Neutrophil (primary cell): Measurements from ENCODE around the gene UBE2Q2.

Source experiments
- H3K27ac ChIP-seq: fragments of 200-600 bp; sonication (generic); 2 replicates; pipeline ENCODE4 v1.5.1; 2016; ENCODE audit warnings: mild to moderate bottlenecking, moderate library complexity
- H3K27me3 ChIP-seq: fragments of 200-600 bp; sonication (generic); 2 replicates; pipeline ENCODE4 v1.6.0; 2016; ENCODE audit warnings: mild to moderate bottlenecking
- H3K36me3 ChIP-seq: fragments of 200-600 bp; sonication (generic); 2 replicates; pipeline ENCODE4 v1.5.1; 2017
- H3K4me1 ChIP-seq, 2 experiments: fragments of 200-600 bp in 1 of 2; sonication (generic) in 1 of 2; 1 replicate in 1 of 2; 2 replicates in 1 of 2; pipeline versions ENCODE4 v1.5.1 to v1.6.1; 2013 to 2016; ENCODE audit warnings: low read depth in 1 of 2, low read length in 1 of 2, mild to moderate bottlenecking in 1 of 2, moderate library complexity in 1 of 2; ENCODE audit not compliant: control insufficient read depth in 1 of 2, insufficient read depth in 1 of 2
- H3K4me3 ChIP-seq, 2 experiments: fragments of 200-600 bp in 1 of 2; sonication (generic) in 1 of 2; 1 replicate in 1 of 2; 2 replicates in 1 of 2; pipeline ENCODE4 v1.5.1; 2013 to 2016; ENCODE audit warnings: low read depth in 1 of 2, low read length in 1 of 2, mild to moderate bottlenecking in 1 of 2, moderate library complexity in 1 of 2
- H3K9me3 ChIP-seq: fragments of 200-600 bp; sonication (generic); 2 replicates; pipeline ENCODE4 v1.5.1; 2016
- TF ChIP-seq, protein P1 (sequence below): fragments of 200-600 bp; sonication (generic); IDR thresholded peaks from 2 replicates; pipeline ENCODE4 v1.5.1; 2016; ENCODE audit warnings: antibody characterized with exemption

Gene UBE2Q2

DNA sequence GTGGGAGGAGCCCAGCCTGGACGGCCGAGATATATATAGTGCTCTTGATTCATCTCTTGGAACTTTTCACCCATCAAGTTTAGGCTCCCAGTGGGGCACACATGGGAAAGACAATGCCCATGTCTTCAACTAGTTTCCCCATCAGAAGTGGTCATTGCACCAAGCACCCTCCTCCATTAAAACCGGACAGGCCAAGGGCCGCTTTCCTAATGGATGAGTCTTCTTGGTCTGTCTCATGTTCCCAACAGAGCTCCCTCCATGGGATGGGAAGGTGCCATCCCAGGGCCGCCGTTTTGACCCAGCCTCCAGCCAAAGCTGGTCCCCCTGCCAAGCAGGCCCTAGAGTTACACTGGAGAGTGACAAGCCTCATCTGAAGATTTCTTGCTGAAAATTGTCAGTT lies 34.7 kb upstream of the UBE2Q2 start:
- H3K9me3 ChIP-seq = no peaks in the 10 kb centered on the region
- TF ChIP-seq, protein P1, sequence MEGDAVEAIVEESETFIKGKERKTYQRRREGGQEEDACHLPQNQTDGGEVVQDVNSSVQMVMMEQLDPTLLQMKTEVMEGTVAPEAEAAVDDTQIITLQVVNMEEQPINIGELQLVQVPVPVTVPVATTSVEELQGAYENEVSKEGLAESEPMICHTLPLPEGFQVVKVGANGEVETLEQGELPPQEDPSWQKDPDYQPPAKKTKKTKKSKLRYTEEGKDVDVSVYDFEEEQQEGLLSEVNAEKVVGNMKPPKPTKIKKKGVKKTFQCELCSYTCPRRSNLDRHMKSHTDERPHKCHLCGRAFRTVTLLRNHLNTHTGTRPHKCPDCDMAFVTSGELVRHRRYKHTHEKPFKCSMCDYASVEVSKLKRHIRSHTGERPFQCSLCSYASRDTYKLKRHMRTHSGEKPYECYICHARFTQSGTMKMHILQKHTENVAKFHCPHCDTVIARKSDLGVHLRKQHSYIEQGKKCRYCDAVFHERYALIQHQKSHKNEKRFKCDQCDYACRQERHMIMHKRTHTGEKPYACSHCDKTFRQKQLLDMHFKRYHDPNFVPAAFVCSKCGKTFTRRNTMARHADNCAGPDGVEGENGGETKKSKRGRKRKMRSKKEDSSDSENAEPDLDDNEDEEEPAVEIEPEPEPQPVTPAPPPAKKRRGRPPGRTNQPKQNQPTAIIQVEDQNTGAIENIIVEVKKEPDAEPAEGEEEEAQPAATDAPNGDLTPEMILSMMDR = no peak
- no peaks in the 10 kb centered on the region for H3K36me3 ChIP-seq
- no peaks in the 10 kb centered on the region for H3K4me1 ChIP-seq
- peaks cover 18% of the 10 kb centered on the region for H3K27me3 ChIP-seq
- H3K27ac ChIP-seq = no peak overlapping the region
- H3K4me3 ChIP-seq = no peak overlapping the region

DNA sequence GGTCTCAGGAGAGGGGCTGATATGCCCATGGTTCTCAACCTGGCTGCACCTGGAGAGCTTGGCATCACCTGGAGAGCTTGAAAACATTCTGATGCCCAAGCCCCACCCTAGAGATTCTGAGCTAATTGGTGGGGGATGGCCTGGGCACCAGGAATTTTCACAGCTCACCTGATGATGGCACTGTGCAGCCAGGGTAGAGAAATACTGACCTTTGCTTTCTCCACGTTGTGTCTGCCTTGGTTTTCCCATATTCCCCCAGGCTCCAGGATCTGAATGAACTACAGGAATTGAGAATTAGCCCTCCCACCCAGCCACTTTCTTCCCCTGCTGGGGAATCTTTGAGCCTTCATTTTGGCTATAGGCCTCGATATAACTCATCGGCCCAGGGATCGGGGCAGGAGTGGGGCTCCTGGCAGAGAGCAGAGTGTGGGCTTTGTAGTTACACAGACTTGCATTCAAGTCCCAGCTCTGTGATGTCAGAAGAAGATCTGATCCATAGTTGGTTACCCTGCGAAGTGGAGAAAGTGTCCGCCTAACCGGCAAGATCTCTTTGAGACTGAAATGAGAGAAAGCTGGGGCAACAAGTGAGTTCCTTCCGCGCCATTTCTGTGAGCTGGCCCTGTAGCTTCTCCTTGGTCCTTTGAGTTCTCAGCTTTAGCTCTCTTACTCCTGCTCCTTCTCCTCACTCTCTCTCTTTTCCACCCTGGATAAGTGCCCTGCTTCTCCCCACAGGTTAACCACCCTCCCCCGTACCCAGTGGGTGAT lies 33.1 kb upstream of the UBE2Q2 start:
- Histone ChIP-seq H3K9me3 (no peaks in the 10 kb centered on the region), H3K36me3 (no peaks in the 10 kb centered on the region), H3K27me3 (peaks cover 9% of the 10 kb centered on the region), H3K4me1 (no peaks in the 10 kb centered on the region), H3K4me3 (no peak overlapping the region), H3K27ac (no peak overlapping the region)
- TF ChIP-seq, protein P1 = no peak

DNA sequence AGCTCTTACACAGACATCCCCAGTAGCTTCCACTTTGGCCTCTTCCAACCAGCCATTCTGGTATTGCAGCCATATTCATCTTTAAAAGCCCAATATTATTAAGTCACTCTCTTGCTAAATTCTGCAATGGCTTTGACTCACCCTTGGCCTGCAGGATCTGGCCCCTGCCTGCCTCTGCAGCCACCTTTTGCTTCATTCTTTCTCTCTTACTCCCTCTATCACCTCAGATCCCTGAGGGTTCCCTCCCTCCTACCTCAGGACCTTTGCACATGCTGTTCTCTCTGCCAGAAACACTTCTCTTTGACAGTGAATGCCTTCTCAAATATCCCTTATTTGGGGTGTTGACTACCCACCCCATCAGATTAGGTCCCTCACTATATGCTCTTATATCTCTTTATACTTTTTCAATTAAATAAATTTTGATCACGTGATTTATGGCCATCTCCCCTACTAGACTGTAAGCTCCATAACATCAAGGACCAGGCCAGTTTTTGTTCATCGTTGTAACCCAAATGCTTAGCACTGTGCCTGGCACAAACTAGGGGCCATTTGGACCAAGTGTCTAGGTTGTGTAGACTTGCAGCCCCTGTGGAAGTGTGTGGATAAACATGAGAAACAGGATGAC lies 32.3 kb upstream of the UBE2Q2 start:
- TF ChIP-seq, protein P1 = no peak

DNA sequence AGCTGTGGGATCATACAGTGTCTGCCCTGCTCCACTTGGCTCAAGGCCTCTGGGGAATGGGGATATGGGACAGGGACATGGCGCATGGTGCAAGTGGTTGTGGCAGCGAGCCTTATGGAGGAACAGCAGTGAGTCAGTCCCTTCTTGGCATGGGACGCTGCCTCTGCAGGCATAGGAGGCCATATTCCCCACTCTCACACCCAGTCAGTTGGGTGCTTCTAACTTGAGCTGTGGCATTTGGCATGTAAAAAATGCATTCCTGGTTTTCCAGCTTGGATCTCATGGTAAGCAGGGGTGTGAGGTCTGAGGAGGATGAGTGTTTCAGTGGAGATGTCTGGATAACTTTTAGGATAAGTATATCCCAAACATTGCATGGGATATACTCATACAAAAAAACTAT lies 31.6 kb upstream of the UBE2Q2 start:
- TF ChIP-seq, protein P1 = no peak

More for the DNA sequence above, 32.3 kb upstream of the UBE2Q2 start:
- H3K4me1 ChIP-seq = no peaks in the 10 kb centered on the region
- H3K27ac ChIP-seq = no peak overlapping the region
- H3K36me3 ChIP-seq = no peaks in the 10 kb centered on the region
- H3K4me3 ChIP-seq = no peak overlapping the region
- peaks cover 3% of the 10 kb centered on the region for H3K27me3 ChIP-seq
- no peaks in the 10 kb centered on the region for H3K9me3 ChIP-seq

DNA sequence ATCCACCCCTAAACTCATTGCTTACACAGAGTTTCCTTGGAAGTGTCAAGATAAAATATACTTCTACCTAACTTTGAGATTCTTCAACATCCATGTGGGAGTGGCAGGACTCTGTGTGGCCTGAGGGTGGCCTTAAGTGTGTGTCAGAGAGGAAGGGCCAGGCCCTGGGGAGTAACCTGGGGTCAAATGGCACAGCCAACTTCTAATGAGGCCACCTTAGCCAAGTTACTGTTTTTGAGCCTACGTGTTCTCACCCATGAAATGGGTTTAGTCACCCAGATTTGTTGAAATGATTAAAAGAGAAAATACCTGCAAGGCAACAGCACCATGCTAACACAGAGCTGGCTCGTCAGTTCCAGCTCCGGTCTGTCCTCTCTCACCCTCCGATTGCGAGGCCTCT lies 28.5 kb upstream of the UBE2Q2 start:
- H3K9me3 ChIP-seq = no peaks in the 10 kb centered on the region
- TF ChIP-seq, protein P1 = no peak
- no peak overlapping the region for H3K4me3 ChIP-seq
- H3K4me1 ChIP-seq = no peaks in the 10 kb centered on the region
- no peaks in the 10 kb centered on the region for H3K36me3 ChIP-seq
- H3K27ac ChIP-seq = no peak overlapping the region
- H3K27me3 ChIP-seq = no peaks in the 10 kb centered on the region

More for the DNA sequence above, 31.6 kb upstream of the UBE2Q2 start:
- Histone ChIP-seq H3K27ac (no peak overlapping the region), H3K4me1 (no peaks in the 10 kb centered on the region), H3K4me3 (no peak overlapping the region), H3K27me3 (no peaks in the 10 kb centered on the region), H3K36me3 (no peaks in the 10 kb centered on the region), H3K9me3 (no peaks in the 10 kb centered on the region)
